ENCODE results near the gene AMZ1.
A peak's percentile ranks its signal among the peaks of the same experiment; 100 is the strongest.

GRCh38 chr7:2760098-2760889 lies 72.3 kb downstream of the AMZ1 start:
- TF ChIP-seq CTCF (IDR thresholded peaks at IDR 0.05; ENCODE audit: low read depth, low read length) (peak; percentile 16), EZH2phosphoT487 (IDR thresholded peaks at IDR 0.05; ENCODE audit: low read depth) (no peak)
